ENCODE measurements around the gene CNPY1. TPM values are rescaled to one million over a fixed set of nuclear protein-coding genes. Genes with fewer than 3 reads are reported as not detected.

Gene CNPY1
- polyA plus RNA-seq, 1 donor from 2014 or later = 0.36 TPM

DNA sequence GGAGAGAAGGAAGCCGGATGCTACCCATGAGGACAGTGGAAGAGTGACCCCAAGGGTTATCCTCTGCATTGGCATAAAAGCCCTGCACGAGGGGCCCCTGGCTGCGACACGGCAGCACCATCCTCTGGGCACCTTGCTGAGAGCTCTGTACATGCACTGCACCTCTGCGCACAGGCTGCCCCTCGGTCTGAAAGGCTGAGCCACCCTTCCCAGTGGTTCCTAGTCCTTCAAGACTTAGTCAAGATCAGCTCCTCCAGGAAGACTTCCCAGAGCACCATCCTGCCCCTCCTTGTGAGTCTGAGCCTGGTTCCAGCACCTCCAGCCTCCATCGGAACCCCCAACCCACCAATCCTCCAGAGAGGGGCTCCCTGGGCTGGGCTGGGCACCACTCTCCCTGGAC lies 37.9 kb upstream of the CNPY1 start:
- no peaks in the 10 kb centered on the region for H3K9me3 ChIP-seq (ENCODE audit: low read length)
- no peak for TF ChIP-seq RAD21 (conservative IDR thresholded peaks at IDR 0.05)
- no peak for TF ChIP-seq TAF1 (IDR thresholded peaks at IDR 0.05; ENCODE audit: low read depth)
- TF ChIP-seq, protein P1, sequence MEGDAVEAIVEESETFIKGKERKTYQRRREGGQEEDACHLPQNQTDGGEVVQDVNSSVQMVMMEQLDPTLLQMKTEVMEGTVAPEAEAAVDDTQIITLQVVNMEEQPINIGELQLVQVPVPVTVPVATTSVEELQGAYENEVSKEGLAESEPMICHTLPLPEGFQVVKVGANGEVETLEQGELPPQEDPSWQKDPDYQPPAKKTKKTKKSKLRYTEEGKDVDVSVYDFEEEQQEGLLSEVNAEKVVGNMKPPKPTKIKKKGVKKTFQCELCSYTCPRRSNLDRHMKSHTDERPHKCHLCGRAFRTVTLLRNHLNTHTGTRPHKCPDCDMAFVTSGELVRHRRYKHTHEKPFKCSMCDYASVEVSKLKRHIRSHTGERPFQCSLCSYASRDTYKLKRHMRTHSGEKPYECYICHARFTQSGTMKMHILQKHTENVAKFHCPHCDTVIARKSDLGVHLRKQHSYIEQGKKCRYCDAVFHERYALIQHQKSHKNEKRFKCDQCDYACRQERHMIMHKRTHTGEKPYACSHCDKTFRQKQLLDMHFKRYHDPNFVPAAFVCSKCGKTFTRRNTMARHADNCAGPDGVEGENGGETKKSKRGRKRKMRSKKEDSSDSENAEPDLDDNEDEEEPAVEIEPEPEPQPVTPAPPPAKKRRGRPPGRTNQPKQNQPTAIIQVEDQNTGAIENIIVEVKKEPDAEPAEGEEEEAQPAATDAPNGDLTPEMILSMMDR (IDR thresholded peaks at IDR 0.05; ENCODE audit: poor library complexity, severe bottlenecking) = no peak
- no peak for TF ChIP-seq EZH2 (IDR thresholded peaks at IDR 0.05; ENCODE audit: borderline replicate concordance, insufficient read depth, low read length, poor library complexity, severe bottlenecking)
- TF ChIP-seq SMC3 (conservative IDR thresholded peaks at IDR 0.05; ENCODE audit: poor library complexity) = no peak
- TF ChIP-seq MXI1 (conservative IDR thresholded peaks at IDR 0.05; ENCODE audit: poor library complexity, severe bottlenecking) = no peak
- TF ChIP-seq POLR2AphosphoS5 (IDR thresholded peaks at IDR 0.05) = no peak
- TF ChIP-seq, protein P2, sequence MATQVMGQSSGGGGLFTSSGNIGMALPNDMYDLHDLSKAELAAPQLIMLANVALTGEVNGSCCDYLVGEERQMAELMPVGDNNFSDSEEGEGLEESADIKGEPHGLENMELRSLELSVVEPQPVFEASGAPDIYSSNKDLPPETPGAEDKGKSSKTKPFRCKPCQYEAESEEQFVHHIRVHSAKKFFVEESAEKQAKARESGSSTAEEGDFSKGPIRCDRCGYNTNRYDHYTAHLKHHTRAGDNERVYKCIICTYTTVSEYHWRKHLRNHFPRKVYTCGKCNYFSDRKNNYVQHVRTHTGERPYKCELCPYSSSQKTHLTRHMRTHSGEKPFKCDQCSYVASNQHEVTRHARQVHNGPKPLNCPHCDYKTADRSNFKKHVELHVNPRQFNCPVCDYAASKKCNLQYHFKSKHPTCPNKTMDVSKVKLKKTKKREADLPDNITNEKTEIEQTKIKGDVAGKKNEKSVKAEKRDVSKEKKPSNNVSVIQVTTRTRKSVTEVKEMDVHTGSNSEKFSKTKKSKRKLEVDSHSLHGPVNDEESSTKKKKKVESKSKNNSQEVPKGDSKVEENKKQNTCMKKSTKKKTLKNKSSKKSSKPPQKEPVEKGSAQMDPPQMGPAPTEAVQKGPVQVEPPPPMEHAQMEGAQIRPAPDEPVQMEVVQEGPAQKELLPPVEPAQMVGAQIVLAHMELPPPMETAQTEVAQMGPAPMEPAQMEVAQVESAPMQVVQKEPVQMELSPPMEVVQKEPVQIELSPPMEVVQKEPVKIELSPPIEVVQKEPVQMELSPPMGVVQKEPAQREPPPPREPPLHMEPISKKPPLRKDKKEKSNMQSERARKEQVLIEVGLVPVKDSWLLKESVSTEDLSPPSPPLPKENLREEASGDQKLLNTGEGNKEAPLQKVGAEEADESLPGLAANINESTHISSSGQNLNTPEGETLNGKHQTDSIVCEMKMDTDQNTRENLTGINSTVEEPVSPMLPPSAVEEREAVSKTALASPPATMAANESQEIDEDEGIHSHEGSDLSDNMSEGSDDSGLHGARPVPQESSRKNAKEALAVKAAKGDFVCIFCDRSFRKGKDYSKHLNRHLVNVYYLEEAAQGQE (IDR thresholded peaks at IDR 0.05; ENCODE audit: borderline replicate concordance) = no peak
- TF ChIP-seq EP300 (conservative IDR thresholded peaks at IDR 0.05; ENCODE audit: poor library complexity, severe bottlenecking) = no peak
- no peak overlapping the region for H3K27ac ChIP-seq (ENCODE audit: low read length)
- H3K9me2 ChIP-seq (ENCODE audit: insufficient read depth, low read length) = no peaks in the 10 kb centered on the region
- H3K27me3 ChIP-seq (ENCODE audit: insufficient read depth, low read depth, low read length) = no peaks in the 10 kb centered on the region
- no peaks in the 10 kb centered on the region for H3K36me3 ChIP-seq (ENCODE audit: insufficient read depth, low read length)
- H3K4me3 ChIP-seq (ENCODE audit: low read length) = no peak overlapping the region
- no peaks in the 10 kb centered on the region for H4K20me1 ChIP-seq (ENCODE audit: insufficient read depth)
- no peak overlapping the region for H3K4me2 ChIP-seq (ENCODE audit: low read length)
- no peaks in the 10 kb centered on the region for H3F3A ChIP-seq (ENCODE audit: insufficient read depth, low read length, poor library complexity, severe bottlenecking)
- no peak overlapping the region for H3K9ac ChIP-seq (ENCODE audit: low read length)
- no peak overlapping the region for H2AFZ ChIP-seq (ENCODE audit: low read depth, low read length)
- H3K79me2 ChIP-seq (replicated peaks; ENCODE audit: insufficient read depth, low read length) = no peaks in the 10 kb centered on the region

DNA sequence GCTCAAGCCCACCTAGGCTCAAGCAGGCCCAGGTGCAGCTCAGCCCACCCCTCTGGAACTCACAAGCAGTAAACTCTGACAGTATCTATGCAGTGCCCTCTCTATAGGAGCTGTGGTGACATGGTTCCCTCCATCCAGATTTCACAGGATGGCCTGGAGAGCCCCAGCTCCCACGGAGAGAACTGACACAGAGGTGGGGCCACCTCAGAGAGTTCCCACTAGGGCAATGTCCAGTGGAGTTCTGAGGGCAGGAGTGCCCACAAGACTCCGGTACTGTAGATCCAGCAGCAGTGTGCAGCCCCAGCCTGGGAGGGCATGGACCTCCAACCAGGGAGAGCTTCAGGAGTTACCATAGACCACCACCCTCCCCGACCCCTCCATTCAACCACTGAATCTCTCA lies 37.3 kb upstream of the CNPY1 start:
- H3K4me2 ChIP-seq (ENCODE audit: low read length) = no peak overlapping the region
- TF ChIP-seq POLR2AphosphoS5 (IDR thresholded peaks at IDR 0.05) (no peak), RAD21 (conservative IDR thresholded peaks at IDR 0.05) (no peak), SMC3 (conservative IDR thresholded peaks at IDR 0.05; ENCODE audit: poor library complexity) (no peak), MXI1 (conservative IDR thresholded peaks at IDR 0.05; ENCODE audit: poor library complexity, severe bottlenecking) (no peak), EZH2 (IDR thresholded peaks at IDR 0.05; ENCODE audit: borderline replicate concordance, insufficient read depth, low read length, poor library complexity, severe bottlenecking) (no peak), TAF1 (IDR thresholded peaks at IDR 0.05; ENCODE audit: low read depth) (no peak), EP300 (conservative IDR thresholded peaks at IDR 0.05; ENCODE audit: poor library complexity, severe bottlenecking) (no peak)
- TF ChIP-seq, protein P1 (IDR thresholded peaks at IDR 0.05; ENCODE audit: poor library complexity, severe bottlenecking) = no peak
- TF ChIP-seq, protein P2 (IDR thresholded peaks at IDR 0.05; ENCODE audit: borderline replicate concordance) = no peak
- H3K27me3 ChIP-seq (ENCODE audit: insufficient read depth, low read depth, low read length) = no peaks in the 10 kb centered on the region
- no peak overlapping the region for H3K4me3 ChIP-seq (ENCODE audit: low read length)
- no peaks in the 10 kb centered on the region for H3F3A ChIP-seq (ENCODE audit: insufficient read depth, low read length, poor library complexity, severe bottlenecking)
- no peak overlapping the region for H3K27ac ChIP-seq (ENCODE audit: low read length)
- H4K20me1 ChIP-seq (ENCODE audit: insufficient read depth) = no peaks in the 10 kb centered on the region
- H3K9me3 ChIP-seq (ENCODE audit: low read length) = no peaks in the 10 kb centered on the region
- H3K36me3 ChIP-seq (ENCODE audit: insufficient read depth, low read length) = no peaks in the 10 kb centered on the region
- H3K9me2 ChIP-seq (ENCODE audit: insufficient read depth, low read length) = no peaks in the 10 kb centered on the region
- no peaks in the 10 kb centered on the region for H3K79me2 ChIP-seq (replicated peaks; ENCODE audit: insufficient read depth, low read length)
- no peak overlapping the region for H2AFZ ChIP-seq (ENCODE audit: low read depth, low read length)
- no peak overlapping the region for H3K9ac ChIP-seq (ENCODE audit: low read length)
